HCT116 (cell line): ENCODE data around the gene BCHE. TPM values are rescaled to one million over a fixed set of nuclear protein-coding genes. Genes with fewer than 3 reads are reported as not detected.

Experiments
- ATAC-seq: fragments of 200-7000 bp; cut with Tn5 transposase; 2 replicates; pipeline ENCODE4 v1.9.1; 2020; ENCODE audit warnings: mild to moderate bottlenecking, moderate library complexity
- BruUV-seq: library from RNA; stranded (reverse); fragments of 400-500 nt; replicated peaks from 2 replicates; lab custom pipeline; 2021; lab: Mats Ljungman, UMichigan
- CTCF ChIA-PET: fragments of 300-600 bp; sonication (Branson Sonifier 250); formaldehyde crosslinking; loops from one replicate; lab custom pipeline; 2021; ENCODE audit warnings: antibody characterized with exemption; lab: Charles Lee
- POLR2A ChIA-PET: fragments of 300-600, 350-600 bp; sonication (Branson Sonifier 250); formaldehyde crosslinking; loops from one replicate; lab custom pipeline; 2021; ENCODE audit warnings: antibody characterized with exemption; lab: Charles Lee
- RAD21 ChIA-PET, 2 experiments: fragments of 300-600 bp; sonication (Branson Sonifier 250); formaldehyde crosslinking; loops; one replicate each; lab custom pipeline; 2023; ENCODE audit warnings: low total read pairs in 2 of 2; ENCODE audit not compliant: uncharacterized antibody in 2 of 2, unreplicated experiment in 2 of 2, low non-redundant PET in 1 of 2; lab: Charles Lee
- DNase-seq: peaks from one replicate; pipeline ENCODE4 v3.0.0-alpha.2; 2010; ENCODE audit warnings: low read depth, low spot score
- H2AFZ ChIP-seq: fragments of 200-600 bp; shearing (Covaris generic), sonication (generic); 2 replicates; pipeline ENCODE4 v1.6.1; 2017; ENCODE audit warnings: low read depth, mixed run types, mixed read lengths, antibody characterized with exemption, low read length; ENCODE audit not compliant: poor library complexity, severe bottlenecking
- H3K27ac ChIP-seq: 2 replicates; pipeline ENCODE4 v1.5.1; 2012; ENCODE audit warnings: low read depth, low read length
- H3K27me3 ChIP-seq: fragments of 200-600 bp; sonication (generic); 2 replicates; pipeline ENCODE4 v1.6.1; 2016; ENCODE audit warnings: mixed run types, low read length, mixed read lengths; ENCODE audit not compliant: insufficient read depth
- H3K36me3 ChIP-seq, 2 experiments: fragments of 200-500 bp in 1 of 2; fragments of 200-600 bp in 1 of 2; sonication (Bioruptor generic) in 1 of 2; sonication (generic) in 1 of 2; 2 replicates each; pipeline versions ENCODE4 v1.5.1 to v1.6.1; 2014 to 2016; ENCODE audit warnings: low read length in 2 of 2, inconsistent platforms in 1 of 2, mixed read lengths in 1 of 2, mixed run types in 1 of 2; ENCODE audit not compliant: insufficient read depth in 2 of 2, control insufficient read depth in 1 of 2
- H3K4me1 ChIP-seq, 2 experiments: fragments of 200-600 bp in 1 of 2; sonication (generic) in 1 of 2; 2 replicates each; pipeline versions ENCODE4 v1.5.1 to v1.6.1; 2012 to 2017; ENCODE audit warnings: low read length in 2 of 2, inconsistent platforms in 1 of 2, mild to moderate bottlenecking in 1 of 2, mixed read lengths in 1 of 2, mixed run types in 1 of 2, moderate library complexity in 1 of 2; ENCODE audit not compliant: insufficient read depth in 2 of 2, control insufficient read depth in 1 of 2
- H3K4me2 ChIP-seq: fragments of 200-600 bp; sonication (generic); 2 replicates; pipeline ENCODE4 v1.6.1; 2017; ENCODE audit warnings: mixed run types, low read length, mixed read lengths
- H3K4me3 ChIP-seq, 2 experiments: fragments of 200-600 bp in 1 of 2; sonication (generic) in 1 of 2; replicated peaks in 1 of 2; 2 replicates each; pipeline ENCODE4 v1.5.1; 2011 to 2016; ENCODE audit warnings: low read length in 2 of 2, control low read depth in 1 of 2, low read depth in 1 of 2, mild to moderate bottlenecking in 1 of 2, mixed read lengths in 1 of 2, mixed run types in 1 of 2
- H3K79me2 ChIP-seq: fragments of 200-600 bp; sonication (generic); 2 replicates; pipeline ENCODE4 v1.6.1; 2017; ENCODE audit warnings: mild to moderate bottlenecking, mixed run types, low read length, moderate library complexity, mixed read lengths; ENCODE audit not compliant: insufficient read depth
- H3K9ac ChIP-seq: fragments of 200-600 bp; sonication (generic); 2 replicates; pipeline ENCODE4 v1.6.1; 2016; ENCODE audit warnings: low read length, mixed read lengths
- H3K9me2 ChIP-seq: fragments of 200-600 bp; sonication (generic), shearing (Covaris generic); 2 replicates; pipeline ENCODE4 v1.6.1; 2017; ENCODE audit warnings: mixed run types, mild to moderate bottlenecking, moderate library complexity; ENCODE audit not compliant: insufficient read depth
- H3K9me3 ChIP-seq, 2 experiments: fragments of 200-500 bp in 1 of 2; fragments of 200-600 bp in 1 of 2; sonication (Bioruptor generic) in 1 of 2; sonication (generic) in 1 of 2; 2 replicates each; pipeline ENCODE4 v1.6.1; 2014 to 2017; ENCODE audit warnings: low read length in 2 of 2, mixed read lengths in 2 of 2, inconsistent platforms in 1 of 2, low read depth in 1 of 2, mild to moderate bottlenecking in 1 of 2, mixed run types in 1 of 2, moderate library complexity in 1 of 2; ENCODE audit not compliant: control insufficient read depth in 1 of 2, insufficient read depth in 1 of 2
- H4K20me1 ChIP-seq: fragments of 200-600 bp; sonication (generic), shearing (Covaris generic); 2 replicates; pipeline ENCODE4 v1.6.1; 2017; ENCODE audit warnings: mixed run types, mild to moderate bottlenecking, moderate library complexity; ENCODE audit not compliant: insufficient read depth
- ATF3 ChIP-seq: IDR thresholded peaks from 2 replicates; pipeline ENCODE4 v1.6.1; 2012
- SP1 ChIP-seq: IDR thresholded peaks from 2 replicates; pipeline ENCODE4 v1.6.1; 2012; ENCODE audit warnings: low read depth
- SRF ChIP-seq: IDR thresholded peaks from 2 replicates; pipeline ENCODE4 v1.6.1; 2012; ENCODE audit warnings: low read depth
- ZFX ChIP-seq: fragments of 450-650 bp; IDR thresholded peaks from 2 replicates; pipeline ENCODE4 v1.6.1; 2017
- intact Hi-C: fragments of 100-400 bp; cut with micrococcal nuclease; formaldehyde crosslinking; loops from 2 replicates; pipeline ENCODE4 v1.10.0; 2022
- total RNA-seq: library from RNA; stranded (reverse); gene quantifications from one replicate; pipeline ENCODE4 v1.2.1, GENCODE V29; 2021; ENCODE audit not compliant: unreplicated experiment
- TF ChIP-seq, protein P1 (sequence below): IDR thresholded peaks from 2 replicates; pipeline ENCODE4 v1.6.1; 2011; ENCODE audit warnings: mild to moderate bottlenecking, low read length, moderate library complexity; ENCODE audit not compliant: insufficient replicate concordance; ENCODE audit errors: extremely low read depth

BCHE gene
- total RNA-seq, 1 experiment from 2014 or later = not detected

DNA sequence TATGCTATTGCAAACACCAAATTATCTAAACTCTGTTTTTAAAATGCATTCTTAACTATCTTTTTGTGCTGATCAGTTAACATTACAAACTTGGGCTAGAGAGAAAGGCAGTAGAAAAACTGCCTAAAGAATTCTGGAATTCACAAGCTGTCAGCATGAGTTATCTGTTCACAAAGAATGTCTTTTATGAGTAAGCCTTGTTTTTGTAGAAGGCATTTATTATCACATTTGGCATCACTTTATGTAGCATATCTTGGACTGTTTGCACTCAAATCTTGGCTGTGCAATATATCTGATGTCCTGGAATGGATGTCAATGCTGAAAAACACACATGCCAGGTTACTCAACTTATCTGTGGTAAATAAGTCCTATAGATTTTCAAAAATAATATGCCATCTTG lies 15.5 kb upstream of the BCHE start:
- Histone ChIP-seq H4K20me1 (no peaks in the 10 kb centered on the region), H3K4me3 (no peak overlapping the region), H3K4me1 (no peaks in the 10 kb centered on the region), H3K36me3 (no peaks in the 10 kb centered on the region), H3K9ac (no peak overlapping the region), H3K9me3 (no peaks in the 10 kb centered on the region), H3K27ac (no peak overlapping the region), H3K27me3 (no peaks in the 10 kb centered on the region), H3K4me2 (no peak overlapping the region), H3K9me2 (no peaks in the 10 kb centered on the region), H2AFZ (no peak overlapping the region), H3K79me2 (no peaks in the 10 kb centered on the region)
- RAD21 ChIA-PET = no interaction called here
- TF ChIP-seq ZFX = no peak
- TF ChIP-seq, protein P1, sequence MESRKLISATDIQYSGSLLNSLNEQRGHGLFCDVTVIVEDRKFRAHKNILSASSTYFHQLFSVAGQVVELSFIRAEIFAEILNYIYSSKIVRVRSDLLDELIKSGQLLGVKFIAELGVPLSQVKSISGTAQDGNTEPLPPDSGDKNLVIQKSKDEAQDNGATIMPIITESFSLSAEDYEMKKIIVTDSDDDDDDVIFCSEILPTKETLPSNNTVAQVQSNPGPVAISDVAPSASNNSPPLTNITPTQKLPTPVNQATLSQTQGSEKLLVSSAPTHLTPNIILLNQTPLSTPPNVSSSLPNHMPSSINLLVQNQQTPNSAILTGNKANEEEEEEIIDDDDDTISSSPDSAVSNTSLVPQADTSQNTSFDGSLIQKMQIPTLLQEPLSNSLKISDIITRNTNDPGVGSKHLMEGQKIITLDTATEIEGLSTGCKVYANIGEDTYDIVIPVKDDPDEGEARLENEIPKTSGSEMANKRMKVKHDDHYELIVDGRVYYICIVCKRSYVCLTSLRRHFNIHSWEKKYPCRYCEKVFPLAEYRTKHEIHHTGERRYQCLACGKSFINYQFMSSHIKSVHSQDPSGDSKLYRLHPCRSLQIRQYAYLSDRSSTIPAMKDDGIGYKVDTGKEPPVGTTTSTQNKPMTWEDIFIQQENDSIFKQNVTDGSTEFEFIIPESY = no peak
- no peak for TF ChIP-seq ATF3
- no peak for TF ChIP-seq SP1
- POLR2A ChIA-PET = no interaction called here
- no peak for ATAC-seq
- DNase-seq = no peak
- BruUV-seq = no TSS peak
- intact Hi-C loops = loop anchor here (10.0 kb wide), 2 partner anchors 598 to 1502 kb away; no protein-coding TSS in a partner anchor
- CTCF ChIA-PET = no interaction called here

DNA sequence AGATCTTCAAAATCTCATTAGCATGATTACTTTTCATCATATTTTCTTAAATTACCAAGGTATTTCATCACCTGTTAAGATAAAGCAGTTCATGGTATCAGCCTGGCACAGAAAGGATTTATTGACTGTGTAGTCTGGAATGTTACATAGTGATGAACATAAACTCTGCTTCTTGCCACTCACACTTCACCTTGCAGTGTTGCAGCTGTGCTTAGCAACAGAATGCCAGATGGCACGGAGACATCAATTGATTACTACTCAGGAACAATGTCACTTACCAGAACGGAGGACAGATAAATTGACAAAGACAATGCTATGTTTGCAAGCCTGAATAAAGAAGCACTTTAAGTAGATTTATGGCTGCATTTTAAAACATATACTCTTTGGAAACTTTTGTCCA lies 15.0 kb upstream of the BCHE start:
- Histone ChIP-seq H3K79me2 (no peaks in the 10 kb centered on the region), H3K27me3 (no peaks in the 10 kb centered on the region), H3K9me2 (no peaks in the 10 kb centered on the region), H3K27ac (no peak overlapping the region), H3K9ac (no peak overlapping the region), H3K4me3 (no peak overlapping the region), H3K4me2 (no peak overlapping the region), H2AFZ (no peak overlapping the region), H3K4me1 (no peaks in the 10 kb centered on the region), H3K9me3 (no peaks in the 10 kb centered on the region), H4K20me1 (no peaks in the 10 kb centered on the region), H3K36me3 (no peaks in the 10 kb centered on the region)
- ATAC-seq (no peak), DNase-seq (no peak)
- no TSS peak for BruUV-seq
- ChIA-PET CTCF (no interaction called here), RAD21 (no interaction called here), POLR2A (no interaction called here)
- no peak for TF ChIP-seq SRF
- intact Hi-C loops = loop anchor here (10.0 kb wide), 2 partner anchors 597 to 1503 kb away; no protein-coding TSS in a partner anchor
